Hepatocyte (in vitro differentiated cells): ENCODE data around the gene PLPPR3.

Experiments
- CTCF ChIP-seq: fragments of 200-600 bp; sonication (generic); IDR thresholded peaks from 2 replicates; pipeline ENCODE4 v1.5.1; 2016; ENCODE audit warnings: antibody characterized with exemption, mild to moderate bottlenecking; ENCODE audit not compliant: poor library complexity
- EZH2phosphoT487 ChIP-seq: fragments of 200-600 bp; sonication (generic); IDR thresholded peaks from one replicate; pipeline ENCODE4 v1.6.1; 2018; ENCODE audit warnings: antibody characterized with exemption, mild to moderate bottlenecking, low read depth, moderate library complexity; ENCODE audit not compliant: unreplicated experiment, severe bottlenecking

GRCh38 chr19:811506-812048 lies 10.2 kb downstream of the PLPPR3 start:
- TF ChIP-seq CTCF (no peak), EZH2phosphoT487 (no peak)
